AG08395 (cell line): Measurements from ENCODE around the gene FCN1.

Experiments
- DNase-seq: peaks from one replicate; pipeline ENCODE4 v3.0.0; 2012; ENCODE audit warnings: mixed read lengths, low spot score

The FCN1 gene

DNA sequence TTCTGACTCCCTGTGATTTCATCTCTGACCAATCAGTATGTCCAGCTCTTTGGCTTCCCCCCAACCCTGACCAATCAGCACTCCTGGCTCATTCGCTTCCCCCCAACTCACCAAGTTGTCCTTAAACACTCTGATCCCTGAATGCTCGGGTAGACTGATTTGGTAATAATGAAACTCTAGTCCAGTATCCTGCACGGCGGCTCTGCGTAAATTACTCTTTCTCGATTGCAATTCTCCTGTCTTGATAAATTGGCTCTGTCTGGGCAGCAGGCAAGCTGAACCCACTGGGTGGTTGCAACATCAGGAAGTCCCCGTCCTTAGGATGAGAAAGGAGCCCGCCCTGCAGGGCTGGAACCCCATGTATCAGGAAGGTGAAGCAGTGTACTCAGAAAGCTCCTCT lies 26.7 kb downstream of the FCN1 start:
- no peak for DNase-seq

DNA sequence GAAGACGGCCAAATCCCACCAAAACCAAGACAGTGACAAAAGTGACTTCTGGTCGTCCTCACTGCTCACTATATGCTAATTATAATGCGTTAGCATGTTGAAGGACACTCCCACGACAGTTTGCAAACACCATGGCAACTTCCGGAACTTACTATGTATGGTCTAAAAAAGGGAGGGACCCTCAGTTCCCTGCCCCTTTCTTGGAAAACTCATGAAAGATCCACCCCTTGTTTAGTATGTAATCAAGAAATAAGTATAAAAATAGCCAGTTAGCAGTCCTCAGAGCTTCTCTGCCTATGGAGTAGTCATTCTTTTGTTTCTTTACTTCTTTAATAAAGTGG lies 27.6 kb downstream of the FCN1 start:
- DNase-seq: no peak

DNA sequence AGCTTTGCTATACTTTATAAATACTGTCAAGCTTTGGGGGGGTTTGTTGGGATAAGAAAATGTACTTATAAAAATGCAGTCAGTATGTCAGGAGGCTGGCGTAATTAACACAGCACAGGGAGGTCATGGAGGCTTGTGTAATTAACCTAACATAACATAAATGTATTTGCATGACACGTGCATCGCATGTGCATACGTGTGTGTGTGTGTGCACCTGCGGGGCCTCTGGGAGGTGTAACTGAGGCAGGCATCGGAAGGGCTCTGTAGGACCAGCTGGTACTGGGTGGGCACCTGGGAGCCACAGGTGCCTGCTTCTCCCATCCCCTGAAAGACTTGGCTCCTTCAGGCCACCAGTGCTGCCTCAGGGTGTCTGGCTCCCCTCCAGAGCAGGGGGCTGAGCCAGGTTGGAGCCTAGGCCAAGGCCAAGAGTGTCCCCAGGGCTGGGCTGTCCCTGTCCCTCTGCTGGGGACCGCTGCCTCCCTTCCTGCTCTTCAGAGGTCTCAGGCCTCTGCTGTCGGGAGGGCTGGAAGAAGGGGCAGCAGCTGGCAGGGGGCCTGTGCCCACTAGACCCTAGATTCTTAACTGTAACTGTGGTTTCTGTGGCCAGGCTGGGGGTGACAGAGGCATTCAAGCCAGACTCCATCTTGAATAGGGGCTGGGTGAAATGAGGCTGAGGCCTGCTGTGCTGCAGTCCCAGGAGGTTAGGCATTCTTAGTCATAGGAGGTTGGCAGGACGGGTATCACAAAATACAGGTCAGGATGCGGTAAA lies 28.1 kb downstream of the FCN1 start:
- DNase-seq: no peak

DNA sequence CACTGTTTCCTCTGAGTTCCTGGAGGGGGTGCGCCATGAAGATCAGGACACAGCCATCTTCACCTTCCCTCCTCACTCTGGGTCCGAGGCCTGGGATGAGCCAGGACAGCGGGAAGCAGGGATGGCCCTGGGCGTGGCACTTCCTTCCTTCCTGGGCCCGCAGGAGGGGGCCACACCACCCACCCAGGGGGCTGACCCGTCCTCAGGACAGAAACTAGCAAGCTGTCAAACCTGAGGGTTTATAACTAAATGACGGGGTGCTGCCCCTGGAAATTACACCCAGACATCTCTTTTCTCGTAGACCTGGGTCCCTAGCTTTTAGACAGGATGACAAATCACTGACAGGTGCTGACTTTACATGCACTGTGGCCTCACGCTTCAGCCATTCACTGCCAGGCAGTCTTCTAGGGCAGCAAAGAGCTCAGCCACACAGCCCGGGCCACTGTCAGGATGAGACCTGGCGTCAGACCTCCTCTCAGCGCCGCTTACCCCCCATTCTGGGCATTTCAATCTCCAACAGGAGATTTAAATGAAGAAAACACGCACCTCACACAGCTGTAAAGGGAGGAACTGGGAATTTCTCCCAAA lies 29.0 kb downstream of the FCN1 start:
- DNase-seq: no peak

DNA sequence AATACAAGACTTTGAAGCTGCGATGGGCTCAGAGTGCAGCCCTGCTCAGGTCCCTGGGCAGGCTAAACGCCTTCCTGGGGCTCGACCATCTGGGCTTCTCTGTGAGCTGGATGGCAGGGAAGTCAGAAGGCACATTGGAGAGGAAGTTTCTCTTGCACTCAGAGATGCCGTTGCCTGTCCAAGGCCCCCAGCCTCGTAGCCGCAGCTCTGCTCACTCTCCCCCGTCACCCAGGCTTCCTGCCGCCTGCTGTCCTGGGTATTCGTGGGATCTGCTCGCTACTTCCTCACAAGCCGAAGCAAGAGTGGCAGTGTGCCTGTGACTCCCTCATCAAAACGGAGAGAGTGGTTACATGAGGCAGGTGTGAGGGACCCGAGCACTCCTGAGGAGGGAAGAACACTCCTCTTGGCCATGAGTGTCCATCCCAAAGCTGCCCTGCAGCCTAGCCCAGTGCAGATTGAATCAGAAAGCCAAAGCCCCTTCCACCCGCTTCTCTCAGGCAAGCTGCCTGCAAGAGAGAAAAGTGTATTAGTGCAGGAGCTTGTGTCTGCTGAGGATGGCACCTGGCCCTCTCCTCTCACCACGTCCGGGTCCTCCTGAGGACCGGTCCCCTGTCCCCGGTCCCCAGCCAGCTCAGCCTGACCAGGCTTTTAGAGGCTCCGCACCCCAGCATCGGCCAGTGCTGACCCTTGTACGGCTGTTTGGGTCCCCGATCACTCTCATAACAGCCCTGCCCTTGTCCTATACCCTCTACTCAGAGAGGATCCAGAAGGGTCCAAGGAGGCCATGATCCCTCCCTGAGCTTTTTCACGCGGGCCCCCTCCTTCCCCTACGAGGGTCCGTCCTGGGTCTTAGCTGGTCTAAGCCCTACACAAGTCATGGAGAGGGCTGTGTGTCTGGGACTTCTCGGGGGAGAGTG lies 29.8 kb downstream of the FCN1 start:
- DNase-seq: no peak

DNA sequence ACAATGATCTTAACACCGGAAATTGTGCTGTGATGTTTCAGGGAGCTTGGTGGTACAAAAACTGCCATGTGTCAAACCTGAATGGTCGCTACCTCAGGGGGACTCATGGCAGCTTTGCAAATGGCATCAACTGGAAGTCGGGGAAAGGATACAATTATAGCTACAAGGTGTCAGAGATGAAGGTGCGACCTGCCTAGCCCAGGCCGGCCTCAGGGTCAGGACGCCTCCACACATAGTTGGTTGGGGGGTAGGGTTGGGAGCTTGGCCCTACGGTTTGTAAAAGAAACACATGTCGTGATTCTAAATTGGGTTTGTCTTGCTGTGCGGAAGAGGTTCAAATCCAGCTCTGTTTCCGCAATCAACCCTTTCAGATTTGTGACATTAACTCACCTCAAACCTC lies 30.5 kb downstream of the FCN1 start:
- no peak for DNase-seq

DNA sequence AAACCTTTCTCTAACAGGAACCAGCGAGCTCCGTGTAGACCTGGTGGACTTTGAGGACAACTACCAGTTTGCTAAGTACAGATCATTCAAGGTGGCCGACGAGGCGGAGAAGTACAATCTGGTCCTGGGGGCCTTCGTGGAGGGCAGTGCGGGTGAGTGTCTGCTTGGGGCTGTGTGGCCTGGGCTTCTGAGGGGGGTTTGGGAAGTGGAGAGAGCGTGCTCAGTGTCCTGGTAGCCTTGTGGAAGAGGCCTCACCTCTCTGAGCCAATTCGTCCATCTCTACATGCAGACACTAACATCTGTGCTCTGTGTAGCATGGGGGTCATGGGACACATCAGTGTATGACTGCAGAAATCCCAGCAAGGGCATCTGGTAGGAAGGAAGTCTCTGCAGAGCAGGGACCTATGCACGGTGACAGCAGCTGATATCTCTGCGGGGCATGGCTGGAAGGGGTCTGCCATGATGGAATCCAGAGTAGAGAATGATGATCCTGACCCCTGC lies 31.2 kb downstream of the FCN1 start:
- DNase-seq: no peak

DNA sequence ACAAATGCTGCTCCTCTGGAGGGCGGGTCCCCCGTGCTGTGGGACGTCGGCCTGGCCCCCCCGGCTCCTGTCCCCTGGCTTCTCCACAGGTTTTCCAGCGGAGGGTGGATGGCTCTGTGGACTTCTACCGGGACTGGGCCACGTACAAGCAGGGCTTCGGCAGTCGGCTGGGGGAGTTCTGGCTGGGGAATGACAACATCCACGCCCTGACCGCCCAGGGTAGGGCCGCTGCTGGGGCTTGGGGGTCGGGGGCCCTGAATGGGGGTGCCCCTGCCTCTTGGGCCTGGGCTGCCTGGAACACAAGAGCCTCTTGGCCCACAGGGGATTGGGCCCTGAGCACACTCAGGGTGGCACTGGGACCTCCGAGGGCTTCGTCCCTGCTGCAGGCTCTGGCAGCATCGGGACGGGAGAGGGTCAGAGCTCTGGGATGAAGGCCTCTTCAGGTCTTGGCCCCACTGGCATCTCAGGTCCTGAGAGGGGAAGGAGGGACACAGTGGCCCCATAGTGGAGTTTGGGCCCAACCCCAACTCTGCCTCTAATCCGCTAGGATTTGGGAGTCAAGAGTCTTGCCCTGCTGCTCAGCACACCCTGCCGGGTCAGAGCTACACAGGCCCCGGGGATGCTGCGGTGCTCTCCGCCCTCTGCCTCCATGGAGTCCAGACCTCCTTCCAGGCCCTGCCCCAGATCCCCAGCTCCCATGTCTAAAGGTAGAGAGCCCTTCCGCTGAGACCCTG lies 31.9 kb downstream of the FCN1 start:
- DNase-seq: no peak

DNA sequence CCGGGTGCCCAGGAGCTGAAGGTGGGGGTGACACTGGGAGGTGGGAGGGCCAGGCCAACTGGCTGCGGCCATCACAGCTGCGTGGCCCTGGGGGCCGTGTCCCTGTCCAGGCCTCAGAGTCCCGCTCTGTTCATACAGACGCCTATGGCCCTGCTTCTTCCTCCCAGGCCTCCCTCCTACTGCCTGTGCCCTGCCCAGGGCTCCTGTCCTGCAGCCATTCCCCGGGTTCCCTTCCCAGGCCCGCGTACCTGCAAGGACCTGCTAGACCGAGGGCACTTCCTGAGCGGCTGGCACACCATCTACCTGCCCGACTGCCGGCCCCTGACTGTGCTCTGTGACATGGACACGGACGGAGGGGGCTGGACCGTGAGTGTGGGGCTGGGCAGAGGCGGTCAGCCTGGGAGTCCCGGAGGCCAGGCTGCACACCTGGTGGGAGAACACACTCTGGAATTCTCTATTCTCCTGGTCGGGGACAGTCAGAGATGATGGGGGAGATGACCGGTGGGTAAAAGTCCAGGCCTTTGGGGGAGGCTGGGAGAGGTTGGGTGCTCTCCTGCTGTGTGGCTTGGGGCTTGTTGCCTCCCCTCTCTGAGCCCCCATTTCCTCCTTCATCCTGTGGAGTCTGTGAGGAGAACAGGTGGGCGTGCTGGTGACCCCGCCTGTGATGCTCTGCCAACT lies 32.6 kb downstream of the FCN1 start:
- no peak for DNase-seq

DNA sequence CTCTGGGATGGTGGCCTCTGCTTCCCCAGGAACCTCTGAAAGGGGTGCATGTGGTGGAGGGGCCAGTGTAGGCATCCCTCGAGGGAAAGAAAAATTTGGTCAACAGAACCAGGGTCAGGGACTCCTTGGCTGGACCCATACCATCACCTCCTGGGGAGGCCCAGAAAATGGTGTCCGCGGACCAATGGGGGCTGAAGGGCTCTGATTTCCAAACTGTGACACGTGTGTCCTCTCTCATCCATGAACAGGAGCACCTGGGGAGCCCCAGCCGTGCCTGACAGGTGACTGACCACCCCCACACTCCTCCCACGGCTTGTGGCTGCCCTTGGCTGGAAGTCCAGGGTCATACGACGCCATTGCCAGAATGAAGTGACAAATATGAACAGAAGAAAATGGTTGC lies 33.2 kb downstream of the FCN1 start:
- no peak for DNase-seq

DNA sequence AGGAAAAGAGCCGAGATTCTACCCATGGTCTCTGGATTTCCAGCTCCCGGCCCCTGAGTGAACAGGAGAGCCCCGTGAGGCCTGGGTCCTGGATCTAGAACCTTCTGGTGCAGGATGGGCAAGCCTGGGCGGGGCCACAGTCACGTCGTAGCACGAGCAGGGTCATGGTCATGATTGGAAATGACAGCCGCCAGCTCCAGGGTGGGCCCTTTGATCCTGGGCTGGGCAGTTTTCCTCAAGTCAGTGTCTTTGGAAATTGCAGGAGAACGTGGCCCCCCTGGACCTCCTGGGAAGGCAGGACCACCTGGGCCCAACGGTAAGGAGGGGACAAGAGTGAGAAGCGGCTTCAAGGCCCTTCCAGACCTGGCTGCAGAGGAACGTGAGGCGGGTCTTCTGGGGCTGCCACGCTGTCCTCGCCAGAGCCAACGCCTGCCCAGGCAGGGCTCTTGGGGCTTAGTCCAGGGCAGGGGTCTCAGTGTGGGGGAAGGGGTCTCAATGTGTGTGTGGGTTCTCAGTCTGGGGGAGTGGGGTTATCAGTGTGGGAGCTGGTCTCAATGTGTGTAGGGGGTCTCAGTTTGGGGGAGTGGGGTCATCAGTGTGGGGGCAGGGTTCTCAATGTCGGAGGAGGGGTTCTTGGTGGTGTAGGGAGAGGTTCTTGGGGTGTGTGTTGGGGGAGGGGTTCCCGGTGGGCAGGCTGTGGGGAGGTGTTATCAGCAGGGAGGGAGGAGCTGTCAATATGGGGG lies 34.5 kb downstream of the FCN1 start:
- no peak for DNase-seq

DNA sequence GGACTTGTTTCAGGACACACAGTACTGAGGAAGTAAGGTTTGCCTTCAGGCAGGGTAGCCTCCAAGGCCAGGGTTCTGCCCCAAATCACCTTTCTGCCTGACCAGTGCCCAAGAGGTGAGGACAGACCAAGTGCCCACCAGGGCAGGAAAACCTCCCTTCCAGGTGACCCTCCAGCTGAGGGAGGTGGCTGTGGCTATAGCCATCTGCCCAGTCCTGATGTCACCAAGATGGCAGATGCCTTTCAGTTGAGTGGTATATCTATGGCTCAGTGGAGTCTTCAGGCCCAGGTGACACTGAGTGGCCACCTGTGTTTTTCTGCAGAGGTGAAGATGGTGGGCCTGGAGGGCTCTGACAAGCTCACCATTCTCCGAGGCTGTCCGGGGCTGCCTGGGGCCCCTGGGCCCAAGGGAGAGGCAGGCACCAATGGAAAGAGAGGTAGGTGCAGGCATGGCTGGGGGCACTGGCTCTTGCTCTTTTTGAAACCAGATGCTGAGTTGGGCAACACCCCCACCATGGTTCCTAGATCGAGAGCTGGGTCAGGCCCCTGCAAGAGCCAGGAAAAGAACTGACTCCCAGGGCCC lies 35.4 kb downstream of the FCN1 start:
- no peak for DNase-seq

DNA sequence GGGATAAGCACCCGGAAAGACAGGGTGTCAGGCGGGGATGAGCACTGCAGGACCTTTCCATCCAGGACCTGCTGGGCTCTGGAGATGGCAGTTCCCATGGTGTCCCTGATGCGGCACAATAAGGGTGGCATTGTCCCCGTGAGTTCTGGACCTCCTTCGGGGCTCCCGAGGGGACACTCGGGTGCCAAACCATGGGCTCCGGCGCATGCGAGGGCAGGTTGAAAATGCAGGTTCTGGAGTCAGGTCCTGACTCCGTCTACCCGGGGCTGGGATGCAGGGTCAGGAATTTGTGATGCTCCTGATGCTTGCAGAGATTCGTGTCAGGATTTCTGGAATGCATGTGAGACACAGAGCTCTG lies 36.4 kb downstream of the FCN1 start:
- no peak for DNase-seq

DNA sequence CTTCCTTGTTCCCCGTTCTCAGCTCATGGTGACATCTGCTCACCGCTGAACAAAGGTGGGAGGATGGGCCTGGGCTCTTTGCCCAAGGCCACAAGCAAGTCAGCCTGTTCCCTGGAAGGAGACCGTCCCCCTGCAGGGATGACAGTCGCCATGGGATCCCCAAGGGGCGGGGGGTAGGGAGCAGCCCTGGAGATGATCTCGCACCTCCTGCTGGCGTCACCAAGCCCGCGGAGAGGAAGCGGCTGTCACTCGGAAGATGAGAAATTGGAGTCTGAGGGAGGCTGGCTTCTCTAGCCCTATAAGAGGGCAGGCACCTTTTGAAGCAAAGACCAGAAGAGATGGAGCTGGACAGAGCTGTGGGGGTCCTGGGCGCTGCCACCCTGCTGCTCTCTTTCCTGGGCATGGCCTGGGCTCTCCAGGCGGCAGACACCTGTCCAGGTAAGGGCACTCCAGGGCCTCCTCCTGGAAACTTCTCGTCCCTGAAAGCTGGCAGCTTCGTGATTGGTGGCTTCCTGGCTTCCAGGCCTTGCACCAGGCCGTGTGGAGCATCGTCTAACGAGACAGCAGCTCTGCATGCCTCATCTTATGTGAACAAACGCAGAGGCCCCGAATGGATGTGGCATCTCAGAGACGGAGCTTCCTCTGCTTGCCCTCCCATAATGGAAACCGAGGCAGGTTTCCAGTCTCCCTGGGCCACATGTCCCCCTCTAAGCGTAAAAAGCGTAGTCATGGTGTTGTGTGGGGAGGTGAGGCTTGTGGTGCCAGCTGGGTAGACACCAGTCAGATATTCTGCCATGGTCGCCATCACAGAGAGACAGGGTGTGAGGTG lies 37.0 kb downstream of the FCN1 start, which contains the start of gene FCN2:
Gene FCN2, plus strand, starts transcription at position 327 of the 829 bp plus-strand sequence. Its CDS starts 12 bp downstream, at position 339.
- no peak for DNase-seq

DNA sequence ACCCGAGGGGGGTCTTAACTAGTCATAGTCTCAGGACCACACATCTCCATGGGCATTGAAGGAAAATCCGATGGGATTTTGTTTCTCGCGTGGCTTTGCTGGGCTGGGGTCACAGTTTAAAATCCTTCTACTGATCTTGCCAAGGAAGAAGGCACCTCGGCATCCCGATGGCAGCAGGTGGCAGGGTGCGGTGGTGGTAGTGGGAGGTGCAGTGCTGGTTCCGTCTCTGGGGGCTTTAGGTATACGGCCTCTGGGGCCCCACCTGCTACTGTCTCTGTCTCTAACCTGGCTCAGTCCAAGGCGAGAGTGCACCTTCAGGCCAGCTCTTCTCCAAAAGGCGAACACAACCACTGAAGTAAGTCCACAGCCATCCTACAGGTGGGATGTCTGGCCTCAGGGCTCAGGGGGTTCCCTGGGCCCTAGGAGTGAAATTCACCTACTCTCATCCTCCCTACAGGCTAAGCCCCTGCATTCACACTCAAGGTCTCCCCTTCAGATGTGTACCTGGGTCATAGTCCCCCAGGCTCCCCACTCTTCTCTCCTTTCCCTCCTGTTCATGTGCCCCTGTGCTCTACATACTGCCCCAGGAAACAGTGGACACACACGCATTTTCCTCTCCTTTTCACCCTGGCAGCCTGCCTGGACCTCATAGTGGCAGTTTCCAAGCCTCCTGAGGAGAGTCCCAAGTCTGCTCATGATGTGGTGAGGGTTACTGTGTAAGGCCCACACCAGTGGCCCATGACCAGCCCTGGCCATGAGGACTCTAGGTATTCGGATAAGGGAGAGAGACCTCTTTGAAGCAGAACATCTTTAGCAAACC lies 37.8 kb downstream of the FCN1 start:
- no peak for DNase-seq

DNA sequence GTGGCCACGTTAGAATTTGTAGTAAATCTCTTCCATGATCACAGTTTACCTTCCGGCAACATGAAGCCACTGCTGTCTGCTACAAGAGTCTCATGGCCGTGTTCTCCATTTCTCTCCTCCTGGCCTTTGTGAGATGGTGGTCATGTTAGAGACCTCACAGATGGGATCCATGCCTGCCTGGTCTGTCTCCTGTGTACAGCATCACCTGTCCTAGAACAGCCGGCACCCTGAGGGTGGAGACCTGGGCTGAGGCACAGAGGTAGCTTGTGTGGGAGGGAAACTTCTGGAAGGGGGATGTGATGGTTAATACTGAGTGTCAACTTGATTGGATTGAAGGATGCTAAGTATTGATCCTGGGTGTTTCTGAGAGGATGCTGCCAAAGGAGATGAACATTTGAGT lies 40.2 kb downstream of the FCN1 start:
- no peak for DNase-seq

DNA sequence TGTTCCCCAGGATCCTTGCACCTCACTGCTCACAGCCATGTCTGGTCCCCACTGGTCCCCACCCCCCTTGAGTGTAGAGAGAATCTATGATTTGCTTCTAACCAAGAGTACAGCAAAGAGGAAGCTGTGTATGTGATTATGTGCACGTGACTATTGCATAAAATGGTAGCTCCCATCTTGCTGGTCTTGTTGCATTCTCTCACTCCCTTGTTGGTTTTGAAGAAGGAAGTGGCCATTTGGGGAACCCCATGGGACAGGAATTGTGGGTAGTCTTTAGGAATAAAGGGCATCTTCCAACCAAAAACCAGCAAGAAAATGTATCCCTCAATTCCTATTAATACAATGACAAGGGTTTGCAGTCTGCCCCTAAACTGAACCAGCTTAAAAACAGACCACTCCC lies 42.3 kb downstream of the FCN1 start:
- DNase-seq: no peak

DNA sequence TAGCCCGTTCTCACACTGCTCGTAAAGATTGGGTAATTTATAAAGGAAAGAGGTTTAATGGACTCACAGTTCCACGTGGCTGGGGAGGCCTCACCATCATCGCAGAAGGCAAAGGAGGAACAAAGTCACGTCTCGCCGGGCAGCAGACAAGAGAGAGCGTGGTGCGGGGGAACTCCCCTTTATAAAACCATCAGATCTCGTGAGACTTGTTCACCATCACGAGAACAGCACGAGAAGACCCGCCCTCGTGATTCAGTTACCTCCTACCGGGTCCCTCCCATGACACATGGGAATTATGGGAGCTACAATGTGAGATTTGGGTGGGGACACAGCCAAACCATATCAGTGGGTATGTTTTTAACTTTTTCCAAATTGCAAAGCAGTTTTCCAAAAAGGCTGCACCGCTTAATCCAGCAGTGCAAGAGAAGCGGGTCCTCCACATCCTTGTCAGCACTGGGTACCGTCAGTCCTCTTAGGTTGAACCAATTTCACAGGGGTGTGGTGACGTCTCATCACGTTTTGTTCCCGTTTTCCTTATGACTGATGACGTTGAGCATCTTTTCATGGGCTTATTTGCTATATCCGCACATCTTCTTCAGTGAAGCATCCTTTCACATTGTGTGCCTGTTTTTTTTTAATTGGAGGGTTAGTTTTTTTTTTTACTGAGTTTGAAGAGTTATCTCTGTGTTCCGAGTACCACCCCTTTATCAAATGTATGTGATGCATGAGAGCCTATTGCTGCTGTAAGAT lies 45.1 kb downstream of the FCN1 start:
- DNase-seq: no peak
